ENCODE measurements around the gene CYGB. TPM values are rescaled to one million over a fixed set of nuclear protein-coding genes. Genes with fewer than 3 reads are reported as not detected.

The CYGB gene
- total and polyA plus RNA-seq, 9 of the 15 experiments (the other 6 are each of a cell fraction or from before 2014, with no cell fraction given): 0.08 to 0.95 (median 0.18) TPM; not detected in 5

- TF ChIP-seq PRPF4 (IDR thresholded peaks at IDR 0.05; ENCODE audit: insufficient read depth, low read depth, low read length, poor library complexity, severe bottlenecking): no peak
- TF ChIP-seq, protein P1, sequence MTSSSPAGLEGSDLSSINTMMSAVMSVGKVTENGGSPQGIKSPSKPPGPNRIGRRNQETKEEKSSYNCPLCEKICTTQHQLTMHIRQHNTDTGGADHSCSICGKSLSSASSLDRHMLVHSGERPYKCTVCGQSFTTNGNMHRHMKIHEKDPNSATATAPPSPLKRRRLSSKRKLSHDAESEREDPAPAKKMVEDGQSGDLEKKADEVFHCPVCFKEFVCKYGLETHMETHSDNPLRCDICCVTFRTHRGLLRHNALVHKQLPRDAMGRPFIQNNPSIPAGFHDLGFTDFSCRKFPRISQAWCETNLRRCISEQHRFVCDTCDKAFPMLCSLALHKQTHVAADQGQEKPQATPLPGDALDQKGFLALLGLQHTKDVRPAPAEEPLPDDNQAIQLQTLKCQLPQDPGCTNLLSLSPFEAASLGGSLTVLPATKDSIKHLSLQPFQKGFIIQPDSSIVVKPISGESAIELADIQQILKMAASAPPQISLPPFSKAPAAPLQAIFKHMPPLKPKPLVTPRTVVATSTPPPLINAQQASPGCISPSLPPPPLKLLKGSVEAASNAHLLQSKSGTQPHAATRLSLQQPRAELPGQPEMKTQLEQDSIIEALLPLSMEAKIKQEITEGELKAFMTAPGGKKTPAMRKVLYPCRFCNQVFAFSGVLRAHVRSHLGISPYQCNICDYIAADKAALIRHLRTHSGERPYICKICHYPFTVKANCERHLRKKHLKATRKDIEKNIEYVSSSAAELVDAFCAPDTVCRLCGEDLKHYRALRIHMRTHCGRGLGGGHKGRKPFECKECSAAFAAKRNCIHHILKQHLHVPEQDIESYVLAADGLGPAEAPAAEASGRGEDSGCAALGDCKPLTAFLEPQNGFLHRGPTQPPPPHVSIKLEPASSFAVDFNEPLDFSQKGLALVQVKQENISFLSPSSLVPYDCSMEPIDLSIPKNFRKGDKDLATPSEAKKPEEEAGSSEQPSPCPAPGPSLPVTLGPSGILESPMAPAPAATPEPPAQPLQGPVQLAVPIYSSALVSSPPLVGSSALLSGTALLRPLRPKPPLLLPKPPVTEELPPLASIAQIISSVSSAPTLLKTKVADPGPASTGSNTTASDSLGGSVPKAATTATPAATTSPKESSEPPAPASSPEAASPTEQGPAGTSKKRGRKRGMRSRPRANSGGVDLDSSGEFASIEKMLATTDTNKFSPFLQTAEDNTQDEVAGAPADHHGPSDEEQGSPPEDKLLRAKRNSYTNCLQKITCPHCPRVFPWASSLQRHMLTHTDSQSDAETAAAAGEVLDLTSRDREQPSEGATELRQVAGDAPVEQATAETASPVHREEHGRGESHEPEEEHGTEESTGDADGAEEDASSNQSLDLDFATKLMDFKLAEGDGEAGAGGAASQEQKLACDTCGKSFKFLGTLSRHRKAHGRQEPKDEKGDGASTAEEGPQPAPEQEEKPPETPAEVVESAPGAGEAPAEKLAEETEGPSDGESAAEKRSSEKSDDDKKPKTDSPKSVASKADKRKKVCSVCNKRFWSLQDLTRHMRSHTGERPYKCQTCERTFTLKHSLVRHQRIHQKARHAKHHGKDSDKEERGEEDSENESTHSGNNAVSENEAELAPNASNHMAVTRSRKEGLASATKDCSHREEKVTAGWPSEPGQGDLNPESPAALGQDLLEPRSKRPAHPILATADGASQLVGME (CRISPR knock-in tag; IDR thresholded peaks at IDR 0.05): no peak
- no peak for TF ChIP-seq HMG20A (CRISPR knock-in tag; conservative IDR thresholded peaks at IDR 0.05)
- no peak for TF ChIP-seq ZSCAN29 (IDR thresholded peaks at IDR 0.05)
- no peak for TF ChIP-seq RCOR1 (IDR thresholded peaks at IDR 0.05; ENCODE audit: borderline replicate concordance in 1 of 2, low read depth in 2 of 2, low read length in 2 of 2)
- TF ChIP-seq RAD51 (IDR thresholded peaks at IDR 0.05; ENCODE audit: borderline replicate concordance, low read depth): no peak
- TF ChIP-seq ZNF165 (CRISPR knock-in tag; IDR thresholded peaks at IDR 0.05; ENCODE audit: borderline replicate concordance): no peak
- no peak for TF ChIP-seq SREBF1 (IDR thresholded peaks at IDR 0.05; ENCODE audit: borderline replicate concordance, low read depth, low read length)
- TF ChIP-seq NFYB (IDR thresholded peaks at IDR 0.05; ENCODE audit: extremely low read depth, insufficient read length): no peak
- TF ChIP-seq RFX7 (CRISPR knock-in tag; IDR thresholded peaks at IDR 0.05): no peak
- no peak; the same call in 1 of the 2 replicates for TF ChIP-seq SMAD4 (CRISPR knock-in tag; conservative IDR thresholded peaks at IDR 0.05)
- TF ChIP-seq KLF13 (tag; IDR thresholded peaks at IDR 0.05; ENCODE audit: borderline replicate concordance, low read depth): peak; percentile 49; the same call in 1 of the 2 replicates
- TF ChIP-seq KAT7 (CRISPR knock-in tag; IDR thresholded peaks at IDR 0.05; ENCODE audit: borderline replicate concordance): no peak
- TF ChIP-seq SMARCC2 (IDR thresholded peaks at IDR 0.05; ENCODE audit: low read depth): no peak
- TF ChIP-seq COPS2 (conservative IDR thresholded peaks at IDR 0.05): no peak
- no peak for TF ChIP-seq ZNF507 (tag; conservative IDR thresholded peaks at IDR 0.05)
- no peak for TF ChIP-seq ZNF57 (CRISPR knock-in tag; IDR thresholded peaks at IDR 0.05)
- TF ChIP-seq C11orf30 (IDR thresholded peaks at IDR 0.05; ENCODE audit: low read depth): no peak
- TF ChIP-seq NR2C2 (CRISPR knock-in tag; IDR thresholded peaks at IDR 0.05): no peak
- no peak; the same call in 1 of the 2 replicates for TF ChIP-seq NR2C2 (tag; IDR thresholded peaks at IDR 0.05)
- TF ChIP-seq, protein P2, sequence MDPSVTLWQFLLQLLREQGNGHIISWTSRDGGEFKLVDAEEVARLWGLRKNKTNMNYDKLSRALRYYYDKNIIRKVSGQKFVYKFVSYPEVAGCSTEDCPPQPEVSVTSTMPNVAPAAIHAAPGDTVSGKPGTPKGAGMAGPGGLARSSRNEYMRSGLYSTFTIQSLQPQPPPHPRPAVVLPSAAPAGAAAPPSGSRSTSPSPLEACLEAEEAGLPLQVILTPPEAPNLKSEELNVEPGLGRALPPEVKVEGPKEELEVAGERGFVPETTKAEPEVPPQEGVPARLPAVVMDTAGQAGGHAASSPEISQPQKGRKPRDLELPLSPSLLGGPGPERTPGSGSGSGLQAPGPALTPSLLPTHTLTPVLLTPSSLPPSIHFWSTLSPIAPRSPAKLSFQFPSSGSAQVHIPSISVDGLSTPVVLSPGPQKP (CRISPR knock-in tag; IDR thresholded peaks at IDR 0.05): no peak
- no peak for TF ChIP-seq FUS (optimal IDR thresholded peaks at IDR 0.05; ENCODE audit: low read depth, low read length)
- no peak for TF ChIP-seq ZNF76 (CRISPR knock-in tag; IDR thresholded peaks at IDR 0.05; ENCODE audit: borderline replicate concordance)
These were observed 8.1 kb downstream of the CYGB start (continued) for GRCh38 chr17:76529224-76530094.

Data from K562 (cell line).